Activated gamma-delta T cell treated with anti-CD3 and anti-CD28 coated beads, Interleukin-2, amount 50 U/mL, for 16 hours (primary cell): ENCODE data around the gene ATP4B.

Source experiments
- DNase-seq: peaks from one replicate; pipeline ENCODE4 v3.0.0-alpha.2; 2020; ENCODE audit warnings: low read depth

Gene ATP4B

GRCh38 chr13:113642563-113642962 is 15.4 kb downstream of the ATP4B start:
- no peak for DNase-seq

DNA sequence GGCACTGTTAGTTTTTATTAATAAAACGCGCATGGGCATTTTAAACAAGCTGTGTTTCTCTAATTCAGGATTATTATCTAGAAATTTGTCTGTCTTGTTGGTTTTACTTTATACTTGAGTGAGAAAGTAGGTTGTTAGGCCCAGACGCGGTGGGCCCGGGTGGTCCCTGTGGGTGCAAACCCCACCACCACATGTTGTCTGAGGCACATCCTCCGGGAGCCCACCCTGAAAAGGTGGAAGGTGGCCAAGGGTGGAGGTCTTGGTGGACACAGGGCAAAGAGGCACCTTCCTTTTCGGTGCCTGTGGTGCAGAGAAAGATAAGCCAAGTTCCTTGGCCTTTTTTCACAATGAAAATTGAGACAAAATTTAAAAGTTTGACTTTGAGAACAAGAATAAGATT is 16.6 kb downstream of the ATP4B start:
- DNase-seq, result no peak

- DNase-seq, result no peak
These were observed 18.3 kb downstream of the ATP4B start for GRCh38 chr13:113639616-113640262.

DNA sequence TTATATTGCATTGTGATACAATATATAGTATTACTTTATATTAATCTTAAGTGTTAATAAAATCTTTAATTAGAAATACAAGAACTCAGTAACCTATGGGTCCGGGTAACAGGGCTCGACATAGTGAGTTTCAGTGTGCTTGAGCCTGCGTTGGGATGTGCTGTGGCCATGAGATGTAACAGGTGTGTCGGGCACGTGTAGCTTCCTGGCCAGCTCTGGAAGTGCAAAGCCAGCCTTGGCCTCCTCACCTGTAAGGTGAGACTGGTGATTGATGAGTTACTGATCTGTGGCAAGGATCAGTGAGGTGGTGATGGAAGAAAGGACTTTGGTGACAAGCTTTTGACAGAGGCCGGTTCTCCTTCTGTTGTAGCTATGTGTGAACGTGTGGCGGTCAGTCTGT is 19.2 kb downstream of the ATP4B start:
- DNase-seq, result no peak

DNA sequence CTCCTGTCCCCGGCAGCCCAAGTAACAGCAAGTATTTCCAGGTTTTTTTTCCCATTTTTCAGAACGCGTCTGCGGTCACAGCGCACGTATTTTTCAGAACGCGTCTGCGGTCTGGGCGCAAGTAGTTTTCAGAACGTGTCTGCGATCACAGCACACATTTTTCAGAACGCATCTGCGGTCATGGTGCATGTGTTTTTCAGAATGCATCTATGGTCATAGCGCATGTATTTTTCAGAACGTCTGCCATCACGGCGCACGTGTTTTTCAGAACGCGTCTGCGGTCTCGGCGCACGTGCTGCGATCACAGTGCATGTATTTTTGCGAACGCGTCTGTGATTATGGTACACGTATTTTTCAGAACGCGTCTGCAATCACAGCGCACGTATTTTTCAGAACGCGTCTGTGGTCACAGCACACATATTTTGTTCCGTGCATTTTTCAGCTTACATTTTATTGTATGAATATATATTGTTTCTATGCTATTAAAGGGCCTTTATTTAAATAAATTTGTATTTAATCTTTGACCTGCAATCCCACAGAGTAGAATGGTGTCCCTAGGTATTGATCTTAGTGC is 19.7 kb downstream of the ATP4B start:
- no peak for DNase-seq

- DNase-seq, result no peak
These were observed 20.5 kb downstream of the ATP4B start for GRCh38 chr13:113637262-113638160.

DNA sequence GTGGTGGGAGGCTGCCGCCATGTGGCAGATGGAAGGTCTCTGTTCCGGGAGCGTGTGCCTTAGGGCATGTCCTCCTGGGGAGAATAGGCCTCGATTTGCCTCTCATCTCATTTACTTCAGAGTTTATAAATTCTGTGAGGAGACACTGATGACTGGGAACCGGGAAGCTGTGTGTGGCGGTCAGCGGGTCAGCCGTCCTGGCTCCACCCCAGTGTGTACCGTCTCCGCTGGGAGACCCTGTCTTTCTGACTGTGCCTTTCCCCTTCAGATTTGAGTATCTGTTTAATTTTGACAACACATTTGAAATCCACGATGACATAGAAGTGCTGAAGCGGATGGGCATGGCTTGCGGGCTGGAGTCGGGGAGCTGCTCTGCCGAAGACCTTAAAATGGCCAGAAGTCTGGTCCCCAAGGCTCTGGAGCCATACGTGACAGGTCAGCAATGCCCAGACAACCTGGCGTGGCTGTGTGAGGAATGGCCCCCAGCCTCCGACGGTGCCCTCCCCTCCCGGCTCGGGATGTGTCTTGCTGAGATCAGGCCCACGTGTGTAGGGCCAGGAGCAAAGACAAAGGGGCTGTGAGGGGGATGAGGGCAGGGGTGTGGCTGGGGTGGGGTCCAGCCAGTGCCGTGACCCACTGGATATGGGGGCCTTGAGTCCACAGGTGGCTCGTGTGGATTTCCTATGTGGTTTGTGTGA is 21.6 kb downstream of the ATP4B start:
- DNase-seq, result no peak

GRCh38 chr13:113635709-113636108 is 22.3 kb downstream of the ATP4B start:
- DNase-seq, result no peak

- DNase-seq, result no peak
These were observed 23.0 kb downstream of the ATP4B start for GRCh38 chr13:113635048-113635420.

GRCh38 chr13:113634279-113635047 is 23.5 kb downstream of the ATP4B start:
- no peak for DNase-seq

GRCh38 chr13:113633485-113633873 is 24.5 kb downstream of the ATP4B start:
- DNase-seq, result no peak

GRCh38 chr13:113632706-113633484 is 25.1 kb downstream of the ATP4B start:
- DNase-seq, result no peak

- no peak for DNase-seq
These were observed 26.5 kb downstream of the ATP4B start for GRCh38 chr13:113631341-113632095.

- DNase-seq, result no peak
These were observed 27.2 kb downstream of the ATP4B start for GRCh38 chr13:113630804-113631203.

- DNase-seq, result no peak
These were observed 27.7 kb downstream of the ATP4B start for GRCh38 chr13:113630296-113630695.

- DNase-seq, result no peak
These were observed 28.1 kb downstream of the ATP4B start for GRCh38 chr13:113629866-113630265.

GRCh38 chr13:113628291-113629270 is 29.4 kb downstream of the ATP4B start:
- no peak for DNase-seq

GRCh38 chr13:113627136-113627535 is 30.9 kb downstream of the ATP4B start:
- DNase-seq, result no peak
